ENCODE measurements around the gene EPAS1.

The EPAS1 gene

DNA sequence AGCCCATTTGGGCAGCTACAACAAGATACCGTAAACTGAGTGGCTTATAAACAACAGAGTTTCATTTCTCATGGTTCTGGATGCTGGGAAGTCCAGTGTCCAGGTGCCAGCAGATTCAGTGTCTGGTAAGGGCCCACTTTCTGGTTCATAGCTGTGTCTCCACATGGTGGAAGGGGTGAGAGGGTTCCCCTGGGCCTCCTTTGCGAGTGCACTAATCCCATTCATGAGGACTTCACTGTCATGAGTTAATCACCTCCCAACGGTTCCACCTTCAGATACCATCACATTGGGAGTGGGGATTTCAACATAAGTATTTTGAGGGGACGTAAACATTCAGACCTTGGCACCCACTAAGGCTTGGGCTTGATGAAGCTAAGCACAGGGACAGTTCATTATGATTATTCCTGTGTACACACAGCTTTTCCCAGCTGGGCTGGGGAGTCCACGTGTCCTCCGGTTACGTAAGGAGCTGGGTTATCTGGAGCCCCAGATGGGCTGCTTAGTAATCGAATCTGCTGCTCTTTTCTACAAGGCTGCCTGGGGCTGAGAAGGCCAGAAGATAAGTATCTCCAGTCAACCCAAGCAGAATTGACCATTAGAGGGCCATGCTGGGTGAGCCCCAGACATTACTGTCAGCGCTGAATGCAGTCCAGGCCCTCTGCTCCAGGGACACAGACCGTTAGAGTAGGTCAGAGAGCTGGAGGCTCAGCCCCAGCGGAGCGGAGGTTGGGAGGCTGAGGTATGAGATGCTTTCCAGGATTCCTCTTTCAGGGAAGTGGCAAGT lies 42.7 kb downstream of the EPAS1 start:
- TF ChIP-seq, protein P1, sequence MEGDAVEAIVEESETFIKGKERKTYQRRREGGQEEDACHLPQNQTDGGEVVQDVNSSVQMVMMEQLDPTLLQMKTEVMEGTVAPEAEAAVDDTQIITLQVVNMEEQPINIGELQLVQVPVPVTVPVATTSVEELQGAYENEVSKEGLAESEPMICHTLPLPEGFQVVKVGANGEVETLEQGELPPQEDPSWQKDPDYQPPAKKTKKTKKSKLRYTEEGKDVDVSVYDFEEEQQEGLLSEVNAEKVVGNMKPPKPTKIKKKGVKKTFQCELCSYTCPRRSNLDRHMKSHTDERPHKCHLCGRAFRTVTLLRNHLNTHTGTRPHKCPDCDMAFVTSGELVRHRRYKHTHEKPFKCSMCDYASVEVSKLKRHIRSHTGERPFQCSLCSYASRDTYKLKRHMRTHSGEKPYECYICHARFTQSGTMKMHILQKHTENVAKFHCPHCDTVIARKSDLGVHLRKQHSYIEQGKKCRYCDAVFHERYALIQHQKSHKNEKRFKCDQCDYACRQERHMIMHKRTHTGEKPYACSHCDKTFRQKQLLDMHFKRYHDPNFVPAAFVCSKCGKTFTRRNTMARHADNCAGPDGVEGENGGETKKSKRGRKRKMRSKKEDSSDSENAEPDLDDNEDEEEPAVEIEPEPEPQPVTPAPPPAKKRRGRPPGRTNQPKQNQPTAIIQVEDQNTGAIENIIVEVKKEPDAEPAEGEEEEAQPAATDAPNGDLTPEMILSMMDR (conservative IDR thresholded peaks at IDR 0.05; ENCODE audit: low read depth, low read length) = no peak
- H3K4me3 ChIP-seq (ENCODE audit: low read length) = no peak overlapping the region
- DNase-seq (ENCODE audit: low read depth) = peak; percentile 85

DNA sequence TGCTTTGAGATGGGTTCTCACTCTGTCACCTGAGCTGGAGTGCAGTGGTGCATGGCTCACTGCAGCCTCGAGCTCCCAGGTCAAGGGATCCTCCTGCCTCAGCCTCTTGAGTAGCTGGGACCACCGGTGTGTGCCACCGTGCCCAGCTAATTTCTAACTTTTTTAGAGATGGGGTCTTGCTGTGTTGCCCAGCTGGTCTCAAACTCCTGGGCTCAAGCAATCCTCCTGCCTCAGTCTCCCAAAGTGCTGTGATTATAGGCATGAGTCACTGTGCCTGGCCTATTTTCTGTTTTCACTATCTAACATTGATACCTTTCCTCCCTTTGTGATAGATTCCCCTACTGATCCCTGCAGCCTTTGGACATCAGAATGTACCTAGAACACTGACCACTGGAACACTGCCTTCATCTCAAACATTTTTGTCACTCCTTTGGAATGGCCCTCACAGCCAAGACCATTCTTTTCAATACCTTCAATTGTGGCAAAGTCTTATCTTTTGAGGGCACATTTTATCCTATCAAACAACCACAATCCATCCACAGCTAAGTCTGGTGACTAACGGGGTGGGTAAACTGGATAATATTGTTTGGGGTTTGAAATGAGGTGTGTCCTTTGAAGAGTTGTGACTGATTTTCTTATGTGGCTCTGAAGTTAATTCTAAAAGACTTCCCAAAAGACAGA lies 43.7 kb downstream of the EPAS1 start:
- no peak overlapping the region for H3K4me3 ChIP-seq (ENCODE audit: low read length)
- TF ChIP-seq, protein P1 (conservative IDR thresholded peaks at IDR 0.05; ENCODE audit: low read depth, low read length) = no peak
- no peak for DNase-seq (ENCODE audit: low read depth)

DNA sequence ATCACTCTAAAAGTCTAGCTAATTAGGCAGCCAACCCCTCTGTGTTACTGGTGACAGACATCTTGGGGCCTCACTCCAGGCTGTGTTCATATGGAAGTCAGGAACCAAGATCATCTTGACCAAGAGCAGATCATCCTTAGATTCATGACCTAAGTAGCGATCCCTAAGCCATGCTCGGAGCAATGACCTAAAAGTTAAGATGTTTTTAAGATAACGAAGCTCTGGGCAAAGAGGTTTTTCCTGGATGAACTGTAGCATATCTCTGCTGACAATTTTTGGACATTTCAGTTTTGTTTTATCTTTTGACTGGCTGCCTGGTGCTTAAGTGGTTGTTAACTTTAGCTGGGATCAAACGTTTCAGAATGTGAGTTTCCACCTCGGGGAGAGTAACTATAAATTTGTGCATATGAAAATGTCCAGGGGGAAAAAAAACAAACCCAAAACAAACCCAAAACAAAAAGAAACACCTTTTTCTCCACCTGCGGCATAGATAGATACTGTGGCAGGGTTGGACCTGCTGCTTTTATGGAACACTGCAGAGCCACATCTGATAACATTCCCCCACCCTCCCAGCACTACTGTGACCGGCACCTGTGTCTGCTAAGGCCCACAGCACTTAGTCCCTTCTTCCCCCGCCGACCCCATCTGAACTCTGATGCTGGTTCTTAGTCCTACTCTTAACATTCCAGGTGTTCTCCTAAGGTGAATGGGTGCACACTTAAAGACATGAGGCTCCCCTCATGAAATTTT lies 45.5 kb downstream of the EPAS1 start:
- TF ChIP-seq, protein P1 (conservative IDR thresholded peaks at IDR 0.05; ENCODE audit: low read depth, low read length) = no peak
- DNase-seq (ENCODE audit: low read depth) = no peak
- H3K4me3 ChIP-seq (ENCODE audit: low read length) = no peak overlapping the region

DNA sequence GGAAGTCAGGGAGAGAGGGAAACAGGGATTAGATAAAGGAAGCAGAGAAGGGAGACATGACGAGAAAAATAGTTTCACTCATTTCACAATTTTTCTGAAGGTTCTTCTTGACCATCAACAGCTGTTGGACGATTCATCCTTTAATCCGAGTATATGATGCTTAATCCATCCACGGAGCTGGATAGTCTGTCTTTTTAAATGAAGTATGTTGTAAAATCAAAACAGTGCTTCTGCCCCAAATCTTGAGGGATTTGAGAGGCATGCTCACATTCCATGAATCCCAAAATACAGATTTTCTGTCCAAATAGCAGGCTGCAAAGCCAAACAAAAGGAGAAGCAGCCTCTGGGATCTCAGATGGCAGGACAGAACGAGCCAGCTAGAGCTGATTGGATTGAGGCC lies 47.5 kb downstream of the EPAS1 start:
- DNase-seq (ENCODE audit: low read depth) = no peak
- H3K4me3 ChIP-seq (ENCODE audit: low read length) = no peak overlapping the region
- TF ChIP-seq, protein P1 (conservative IDR thresholded peaks at IDR 0.05; ENCODE audit: low read depth, low read length) = no peak

DNA sequence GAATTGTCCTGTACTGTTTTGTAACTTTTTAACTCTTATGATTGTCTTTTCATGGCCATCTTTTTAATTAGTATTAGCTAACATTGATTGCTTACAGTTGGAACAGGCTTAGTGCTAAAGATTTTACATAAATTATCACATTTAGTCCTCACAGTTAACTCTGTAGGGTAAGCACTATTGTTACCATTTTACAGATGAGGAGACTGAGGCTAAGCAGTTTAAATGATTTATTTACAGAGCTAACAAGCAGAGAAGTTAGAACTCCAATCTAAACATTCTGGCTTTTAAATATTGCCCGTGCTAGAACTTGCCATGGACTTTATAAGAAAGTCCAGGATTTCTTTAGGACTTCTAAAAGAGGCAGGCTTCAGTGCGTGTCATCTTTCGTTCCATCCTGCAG lies 48.6 kb downstream of the EPAS1 start:
- TF ChIP-seq, protein P1 (conservative IDR thresholded peaks at IDR 0.05; ENCODE audit: low read depth, low read length) = no peak
- no peak overlapping the region for H3K4me3 ChIP-seq (ENCODE audit: low read length)
- DNase-seq (ENCODE audit: low read depth) = no peak

DNA sequence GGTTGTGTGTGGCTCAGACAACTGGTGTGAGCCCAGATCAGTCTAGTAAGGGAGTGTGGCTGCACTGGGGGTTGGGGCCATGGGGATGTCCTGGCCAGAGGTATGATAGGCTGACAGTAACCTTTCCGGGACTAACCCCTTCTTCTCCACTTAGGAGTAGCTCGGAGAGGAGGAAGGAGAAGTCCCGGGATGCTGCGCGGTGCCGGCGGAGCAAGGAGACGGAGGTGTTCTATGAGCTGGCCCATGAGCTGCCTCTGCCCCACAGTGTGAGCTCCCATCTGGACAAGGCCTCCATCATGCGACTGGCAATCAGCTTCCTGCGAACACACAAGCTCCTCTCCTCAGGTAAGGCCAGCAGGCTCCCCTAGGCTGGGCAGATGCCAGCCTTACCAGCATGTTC lies 49.5 kb downstream of the EPAS1 start:
- no peak for DNase-seq (ENCODE audit: low read depth)
- TF ChIP-seq, protein P1 (conservative IDR thresholded peaks at IDR 0.05; ENCODE audit: low read depth, low read length) = no peak
- H3K4me3 ChIP-seq (ENCODE audit: low read length) = no peak overlapping the region

Data from retinal pigment epithelial cell (primary cell).